NCI-H1436 (cell line): ENCODE data around the gene LMO4.

Experiments
- DNase-seq: peaks from one replicate; lab custom pipeline; 2025; lab: John Stamatoyannopoulos, UW

The LMO4 gene

DNA sequence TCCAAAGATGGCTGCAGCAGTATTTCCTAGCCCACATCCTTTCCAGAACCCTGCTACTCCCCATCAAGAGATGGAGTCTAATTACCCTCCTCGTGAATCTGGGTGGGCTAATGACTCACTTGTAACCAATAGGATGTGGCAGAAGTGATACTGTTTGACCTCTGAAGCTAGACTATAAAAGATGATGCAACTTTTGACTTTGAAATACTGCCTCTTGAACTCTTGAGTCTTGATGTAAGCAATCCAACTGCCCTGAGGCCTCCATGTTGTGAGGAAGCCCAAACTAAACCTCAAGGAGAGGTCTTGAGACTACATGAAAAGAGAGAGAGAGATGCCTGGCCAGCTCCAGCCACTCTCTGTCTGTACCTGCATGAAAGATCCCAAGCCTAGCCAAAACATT lies 29.5 kb downstream of the LMO4 start:
- DNase-seq: no peak

- DNase-seq: no peak
Measured at GRCh38 chr1:87359586-87359985, 30.9 kb downstream of the LMO4 start.

- DNase-seq: no peak
Measured at GRCh38 chr1:87362063-87362833, 33.6 kb downstream of the LMO4 start.

GRCh38 chr1:87362834-87363426 lies 34.2 kb downstream of the LMO4 start:
- DNase-seq: no peak

- DNase-seq: peak; percentile 23
Measured at GRCh38 chr1:87367549-87367948, 38.9 kb downstream of the LMO4 start.

GRCh38 chr1:87368907-87369306 lies 40.2 kb downstream of the LMO4 start:
- no peak for DNase-seq

DNA sequence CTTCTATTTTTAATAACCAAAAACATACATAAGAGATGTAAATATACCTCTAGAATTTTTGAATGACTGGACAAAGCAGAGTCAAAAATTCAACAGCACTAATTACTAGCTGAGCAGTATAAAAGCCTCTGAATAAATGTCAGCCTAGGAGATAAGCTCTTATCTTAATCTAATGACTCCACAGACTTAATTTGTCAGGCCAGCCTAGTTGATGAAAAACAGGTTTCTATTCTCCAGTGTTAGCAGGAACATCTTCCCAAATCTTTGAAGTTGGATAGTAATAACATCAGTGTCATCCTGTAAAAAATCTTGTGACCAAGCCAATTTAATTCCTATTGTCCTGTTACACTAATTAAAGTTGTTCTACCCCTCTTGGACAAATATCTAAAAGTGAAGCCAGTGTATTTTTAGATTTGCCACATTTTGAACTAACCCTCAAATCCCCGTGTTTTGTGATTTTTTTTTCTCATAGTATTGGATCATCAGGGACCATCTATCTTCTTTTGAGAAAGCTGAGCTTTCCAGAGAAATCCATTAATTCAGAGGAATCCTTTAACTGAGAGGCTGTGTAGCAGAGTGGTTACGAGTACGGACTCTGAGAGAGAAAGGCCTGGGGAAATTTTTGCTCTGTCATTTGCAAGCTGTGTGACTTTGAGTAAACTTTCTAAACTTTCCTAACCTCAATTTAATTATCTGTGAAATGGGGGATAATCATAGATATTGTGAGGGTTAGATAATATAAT lies 41.2 kb downstream of the LMO4 start:
- DNase-seq: no peak

- no peak for DNase-seq
Measured at GRCh38 chr1:87370544-87370943, 41.9 kb downstream of the LMO4 start.

- no peak for DNase-seq
Measured at GRCh38 chr1:87379306-87379705, 50.6 kb downstream of the LMO4 start.

DNA sequence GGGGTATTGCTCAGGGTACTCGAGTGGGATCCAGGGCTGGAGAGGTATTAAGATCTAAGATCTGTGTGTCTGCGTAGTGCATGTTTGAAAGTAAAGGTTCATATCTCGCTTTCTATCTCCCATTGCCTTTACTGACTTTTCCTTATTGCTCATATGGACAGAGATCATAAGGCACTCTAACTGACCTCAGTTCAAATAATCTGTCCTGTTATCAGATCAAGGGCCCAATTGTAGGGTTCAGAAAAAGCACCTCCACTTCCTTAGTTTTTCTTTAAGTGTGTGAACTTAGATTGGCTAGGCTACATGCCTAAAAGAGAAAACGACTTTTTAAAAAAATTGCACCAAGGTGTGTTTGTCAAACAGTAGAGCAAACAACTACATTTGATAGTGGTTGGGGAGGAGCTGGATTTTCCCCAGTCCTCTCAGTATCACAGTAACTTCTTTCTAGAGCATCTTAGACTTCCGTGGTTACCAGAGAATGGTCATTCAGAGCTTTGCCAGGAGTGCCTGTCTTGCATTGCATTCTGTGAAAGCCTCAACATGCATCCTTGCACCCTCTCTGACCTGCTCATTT lies 57.6 kb downstream of the LMO4 start:
- no peak for DNase-seq

DNA sequence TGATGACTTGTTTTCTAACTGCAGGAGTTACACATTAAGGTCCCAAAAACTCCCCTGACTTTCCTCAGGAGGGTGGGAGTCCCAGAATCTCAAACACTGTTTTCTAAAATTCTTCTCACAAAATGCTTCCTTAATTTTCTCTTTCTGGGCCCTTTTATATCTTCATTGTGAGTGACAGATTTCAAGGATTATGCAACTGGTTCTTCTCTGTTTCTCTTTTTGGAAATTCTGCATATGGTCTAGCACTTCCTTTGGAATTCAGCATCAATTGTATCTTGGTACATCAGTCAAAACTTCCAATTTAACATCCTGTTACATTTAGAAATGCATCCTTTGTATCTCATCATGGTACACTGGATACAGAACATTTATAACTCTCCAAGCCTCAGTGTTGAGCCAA lies 59.7 kb downstream of the LMO4 start:
- no peak for DNase-seq

GRCh38 chr1:87389011-87389410 lies 60.3 kb downstream of the LMO4 start:
- DNase-seq: no peak

- DNase-seq: no peak
Measured at GRCh38 chr1:87389546-87389945, 60.9 kb downstream of the LMO4 start.

GRCh38 chr1:87392248-87393192 lies 63.8 kb downstream of the LMO4 start:
- DNase-seq: no peak

DNA sequence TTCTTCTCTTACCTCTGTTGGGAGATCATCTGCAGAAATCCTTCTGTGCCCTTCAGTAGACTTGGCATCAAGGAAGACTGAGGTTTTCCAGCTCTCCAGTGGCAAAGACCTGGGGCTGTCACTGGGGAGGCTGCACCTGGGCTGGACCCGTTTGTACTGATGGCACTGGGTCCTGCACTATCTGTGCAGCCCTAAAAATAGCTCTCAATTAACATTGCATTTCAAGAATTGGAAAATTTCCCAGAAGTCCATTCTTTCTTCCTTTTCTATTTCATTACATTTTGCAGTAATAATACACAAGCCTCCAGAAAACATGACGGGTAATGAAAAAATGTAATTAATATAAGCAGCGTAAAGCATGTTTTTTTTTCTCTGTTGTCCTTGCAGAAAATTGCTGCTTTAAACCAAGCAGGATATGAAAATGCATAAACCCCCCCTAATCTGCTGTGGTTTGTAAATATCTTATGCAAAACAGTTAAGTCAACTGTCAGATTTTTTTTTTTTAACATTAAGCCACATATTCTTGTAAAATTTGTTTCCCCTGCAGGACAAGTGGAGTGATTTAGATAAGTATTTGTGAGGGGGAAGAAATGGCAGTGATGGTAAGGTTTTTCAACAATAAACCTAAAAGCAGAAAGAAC lies 64.9 kb downstream of the LMO4 start:
- DNase-seq: no peak

- no peak for DNase-seq
Measured at GRCh38 chr1:87394513-87394912, 65.8 kb downstream of the LMO4 start.

DNA sequence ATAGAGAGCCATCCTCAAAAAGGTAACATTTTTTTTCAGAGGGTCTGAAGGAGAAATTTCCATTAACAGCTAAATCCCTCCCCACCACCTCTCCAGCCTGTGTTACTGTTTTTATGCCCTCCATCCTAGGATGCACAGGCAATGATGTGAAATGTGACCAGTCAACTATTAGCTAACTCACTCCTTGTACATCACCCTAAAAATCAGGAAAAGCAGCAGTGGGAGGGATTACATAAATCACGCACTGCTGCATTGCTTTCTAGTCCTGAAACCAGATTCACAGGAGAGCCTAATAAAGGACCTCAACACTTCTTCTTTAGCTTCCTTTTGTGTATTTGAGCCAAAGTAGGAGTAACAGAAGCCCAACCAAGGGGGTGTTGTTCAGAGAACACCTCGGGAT lies 66.3 kb downstream of the LMO4 start:
- DNase-seq: no peak
